ENCODE results near the gene DGKB. TPM values are rescaled to one million over a fixed set of nuclear protein-coding genes. Genes with fewer than 3 reads are reported as not detected.

The DGKB gene
- total RNA-seq, 1 donor from 2014 or later: not detected

DNA sequence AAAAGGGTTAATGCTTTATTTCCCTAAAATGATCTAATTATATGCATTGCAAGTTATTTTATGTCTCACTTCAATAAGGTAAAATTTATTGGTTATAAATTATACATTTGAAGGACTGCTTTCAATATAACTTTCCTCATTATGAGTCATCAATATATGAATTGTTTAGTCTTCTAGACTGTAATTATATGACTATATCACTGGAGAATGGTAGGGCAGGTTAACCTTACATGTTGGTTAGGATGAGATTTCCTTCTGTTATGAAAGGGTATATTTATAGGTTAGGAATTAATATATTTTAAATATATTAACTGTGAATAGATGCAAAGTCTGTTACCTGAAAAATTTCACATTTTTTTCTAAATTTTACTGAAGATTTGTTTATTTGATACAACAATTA is 506.7 kb downstream of the DGKB start:
- DNase-seq (ENCODE audit: low read depth, low spot score): no peak

DNA sequence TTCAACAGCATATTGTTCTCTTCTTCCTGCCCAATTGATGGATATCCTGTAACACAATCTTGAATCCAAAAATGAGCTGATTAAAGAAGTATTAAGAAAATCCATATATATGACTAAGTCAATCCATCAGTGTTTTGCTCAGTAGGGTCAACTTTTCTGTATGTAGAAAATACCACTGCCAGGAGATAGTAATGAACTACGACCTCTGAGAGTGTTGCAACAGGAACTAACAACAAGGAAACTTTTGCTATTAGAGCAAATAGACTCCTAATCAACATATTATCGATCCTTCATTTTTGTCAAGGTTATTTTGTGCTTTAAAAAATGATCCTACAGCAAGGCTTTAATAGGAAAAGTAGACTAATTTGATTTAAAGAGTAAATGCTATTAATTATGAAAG is 507.8 kb downstream of the DGKB start:
- DNase-seq (ENCODE audit: low read depth, low spot score): no peak

DNA sequence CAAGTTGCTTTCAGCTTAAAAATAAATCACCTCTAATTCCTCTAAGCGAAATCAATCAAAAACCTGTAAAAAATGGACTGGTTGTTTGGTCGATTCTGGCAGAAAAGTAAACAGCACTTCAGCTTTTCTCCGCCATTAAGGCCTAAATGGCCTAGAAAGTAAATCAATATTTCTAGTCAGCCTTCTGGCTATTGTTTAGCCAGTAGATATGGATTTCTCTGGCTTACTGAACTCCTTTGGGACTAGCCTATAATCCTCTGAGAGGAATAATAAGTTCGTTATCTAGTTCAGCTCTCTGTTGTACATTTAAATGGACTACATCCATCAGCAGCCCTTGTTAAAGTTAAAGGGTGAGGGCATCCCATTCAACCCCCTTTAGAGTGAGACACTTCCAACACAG is 513.0 kb downstream of the DGKB start:
- DNase-seq (ENCODE audit: low read depth, low spot score): no peak

DNA sequence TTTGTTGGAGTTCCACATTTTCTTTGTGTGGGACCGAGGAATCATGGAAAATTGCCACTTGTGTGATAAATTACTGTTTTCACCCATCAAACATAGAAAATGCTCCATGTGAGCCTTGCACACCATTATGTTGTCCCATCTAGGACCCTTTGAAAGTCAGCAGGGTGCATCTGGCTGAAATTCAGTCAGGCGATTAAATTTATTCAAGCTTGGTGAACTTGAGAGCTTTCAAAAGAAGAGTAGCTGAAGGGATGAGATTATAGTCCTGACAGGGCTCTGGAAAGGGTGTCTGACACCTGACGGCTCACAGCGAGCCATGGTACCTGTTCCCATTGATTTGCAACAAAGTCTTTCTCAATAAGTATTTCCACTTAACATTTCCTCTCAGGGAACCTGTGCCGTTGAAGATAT is 513.4 kb downstream of the DGKB start:
- DNase-seq (ENCODE audit: low read depth, low spot score): no peak

DNA sequence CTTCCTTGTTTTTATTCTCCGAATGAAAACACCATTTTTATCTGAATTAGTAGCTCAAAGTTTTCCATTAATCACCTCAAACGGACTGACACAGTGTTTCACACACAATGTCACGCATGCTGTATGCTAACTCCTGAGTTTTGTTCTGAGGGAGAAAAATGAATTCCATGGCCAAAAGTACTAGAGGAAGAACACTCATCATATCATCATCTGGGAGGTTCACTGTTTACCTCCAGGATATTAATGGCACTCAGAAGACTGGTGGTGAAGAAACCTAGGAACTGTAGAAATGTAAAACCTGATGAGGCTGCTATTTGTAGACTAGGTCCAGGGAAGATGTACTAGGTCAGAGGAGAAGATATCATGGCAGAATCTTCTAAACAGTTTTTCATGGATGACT is 517.5 kb downstream of the DGKB start:
- DNase-seq (ENCODE audit: low read depth, low spot score): no peak

DNA sequence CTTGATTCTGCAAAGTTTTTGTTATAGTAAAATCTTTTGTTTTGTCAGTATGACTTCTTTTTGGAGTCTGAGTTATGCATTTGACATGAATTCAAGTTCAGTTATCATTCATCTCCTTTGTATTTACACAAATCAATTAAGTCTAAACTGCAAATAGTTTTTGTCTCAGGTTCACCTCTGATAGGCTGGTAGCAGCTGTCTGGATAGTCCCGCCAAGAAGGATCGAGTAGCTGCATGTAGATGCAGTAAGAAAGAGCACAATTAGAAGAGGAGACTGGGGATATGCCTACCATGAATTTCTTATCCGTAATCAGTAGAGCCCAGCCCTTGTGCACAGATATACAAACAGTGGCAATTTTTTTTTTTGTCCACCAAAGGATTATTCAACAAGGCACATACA is 520.6 kb downstream of the DGKB start:
- no peak for DNase-seq (ENCODE audit: low read depth, low spot score)

DNA sequence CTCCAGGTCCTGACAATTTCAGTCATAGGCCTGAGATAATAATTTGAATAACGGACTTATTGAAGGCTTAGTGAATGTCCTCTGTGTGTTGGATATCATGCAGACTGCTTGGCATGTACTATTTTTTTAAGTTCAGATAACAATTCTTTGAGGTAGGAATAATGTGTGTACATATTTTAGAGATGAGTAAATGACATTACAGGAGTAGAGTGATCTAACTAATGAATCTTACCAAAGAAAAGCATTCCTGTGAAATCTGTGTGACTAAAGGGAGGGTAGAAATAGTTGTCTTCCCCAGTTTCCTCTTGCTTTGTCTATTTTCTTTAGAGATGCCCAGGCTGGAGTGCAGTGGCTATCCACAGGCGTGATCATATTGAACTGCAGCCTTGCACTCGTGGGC is 521.2 kb downstream of the DGKB start:
- DNase-seq (ENCODE audit: low read depth, low spot score): no peak

DNA sequence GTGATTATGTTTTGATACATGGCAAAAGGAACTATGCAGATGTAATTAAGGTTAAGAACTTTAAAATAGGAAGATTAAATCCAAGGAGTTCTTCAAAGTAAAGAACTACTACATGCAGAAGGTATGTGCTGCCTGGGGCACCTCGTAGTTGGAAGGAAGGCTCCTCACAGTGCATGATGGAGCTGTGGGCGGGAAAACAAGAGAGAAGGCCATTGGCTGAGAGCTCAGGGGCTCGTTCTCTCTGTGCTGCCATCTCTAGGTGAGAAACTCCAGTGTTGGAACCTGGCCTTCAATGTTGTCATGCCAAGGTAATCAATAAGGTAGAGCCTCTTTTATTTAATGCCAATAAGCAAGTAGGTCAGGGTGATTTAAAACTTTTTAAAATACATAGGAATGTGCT is 521.7 kb downstream of the DGKB start:
- DNase-seq (ENCODE audit: low read depth, low spot score): no peak

DNA sequence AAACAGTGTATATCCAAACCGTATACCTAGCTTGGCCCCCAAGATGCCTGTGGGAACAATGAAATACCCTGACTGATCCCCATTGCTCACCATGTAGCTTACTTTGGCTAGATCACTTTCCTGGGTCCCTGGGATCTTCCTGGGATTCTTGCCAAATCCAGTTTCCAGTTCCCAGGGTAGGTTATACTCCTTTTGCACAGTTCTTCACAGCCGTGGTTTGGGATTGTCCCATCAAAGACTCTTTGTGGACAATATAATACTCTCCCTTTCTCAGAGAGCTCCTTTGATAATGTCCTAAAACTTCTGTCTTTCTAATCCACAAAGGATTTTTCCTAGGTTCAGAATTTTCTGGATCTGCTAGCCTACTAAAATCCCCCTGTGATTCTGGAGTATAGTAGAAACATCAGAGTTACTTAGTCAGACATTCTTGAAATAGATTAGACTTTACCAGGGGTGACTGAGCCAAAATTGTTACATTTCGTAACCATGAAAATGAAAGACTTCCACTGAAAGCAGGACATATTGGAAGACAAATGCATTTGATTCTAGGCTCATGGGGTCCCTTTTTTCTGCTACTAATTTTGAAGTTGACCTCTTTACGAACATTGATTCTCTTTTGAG is 524.8 kb downstream of the DGKB start:
- DNase-seq (ENCODE audit: low read depth, low spot score): no peak

DNA sequence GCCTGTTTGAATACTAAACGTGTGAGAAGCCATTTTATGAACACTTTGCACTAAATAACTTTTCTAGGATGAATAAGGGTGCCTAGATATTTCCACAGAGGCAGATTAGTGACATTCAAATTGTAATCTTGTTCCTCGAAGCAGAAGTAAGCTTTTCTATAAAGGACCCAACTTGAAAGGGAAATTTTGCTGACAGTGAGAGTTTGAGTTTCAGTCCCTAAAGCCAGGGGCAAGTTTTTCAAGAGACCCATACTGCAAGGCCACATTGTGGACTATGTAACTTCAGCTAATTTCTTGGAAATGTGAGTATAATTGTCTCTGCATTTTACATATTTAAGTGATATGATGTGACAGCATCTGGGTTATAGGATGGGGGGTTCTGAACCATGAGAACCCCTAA is 525.8 kb downstream of the DGKB start:
- no peak for DNase-seq (ENCODE audit: low read depth, low spot score)

DNA sequence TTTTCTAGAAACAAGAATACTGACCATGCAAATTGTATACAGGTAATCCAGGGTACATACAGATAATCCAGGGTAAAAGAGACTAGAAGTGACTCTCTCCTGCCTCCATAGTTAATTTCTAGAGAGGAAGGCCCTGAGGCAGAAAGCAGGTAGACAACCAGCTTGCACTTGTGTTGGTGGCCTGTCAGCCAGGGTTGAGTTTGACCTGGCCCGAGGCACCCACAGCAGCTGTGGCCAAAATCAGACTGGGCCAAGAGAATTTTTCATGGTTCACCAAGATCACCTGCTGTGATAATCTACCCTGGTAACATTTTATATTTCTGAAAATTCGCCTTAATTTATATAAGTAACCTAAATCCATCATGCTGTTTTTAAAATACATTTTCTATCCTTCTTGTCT is 526.6 kb downstream of the DGKB start:
- no peak for DNase-seq (ENCODE audit: low read depth, low spot score)

DNA sequence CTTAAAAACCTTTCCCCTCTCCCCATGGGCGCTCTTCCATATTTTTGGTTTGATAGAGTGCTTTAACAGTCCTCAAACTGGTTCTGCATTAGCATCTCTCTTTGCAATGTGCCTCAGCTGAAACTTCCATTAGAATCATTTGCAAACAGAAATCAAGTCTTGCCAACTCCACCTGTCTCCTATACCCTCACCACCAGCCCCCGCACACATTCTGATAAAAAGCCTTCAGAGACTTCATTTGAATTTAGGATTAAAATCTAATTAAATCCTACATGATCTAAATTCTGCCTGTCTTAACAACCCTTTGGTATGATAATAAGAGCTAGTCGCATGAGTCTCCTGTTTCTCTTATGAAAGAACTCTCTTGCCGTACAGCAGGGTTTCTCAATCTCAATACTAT is 528.2 kb downstream of the DGKB start:
- no peak for DNase-seq (ENCODE audit: low read depth, low spot score)

DNA sequence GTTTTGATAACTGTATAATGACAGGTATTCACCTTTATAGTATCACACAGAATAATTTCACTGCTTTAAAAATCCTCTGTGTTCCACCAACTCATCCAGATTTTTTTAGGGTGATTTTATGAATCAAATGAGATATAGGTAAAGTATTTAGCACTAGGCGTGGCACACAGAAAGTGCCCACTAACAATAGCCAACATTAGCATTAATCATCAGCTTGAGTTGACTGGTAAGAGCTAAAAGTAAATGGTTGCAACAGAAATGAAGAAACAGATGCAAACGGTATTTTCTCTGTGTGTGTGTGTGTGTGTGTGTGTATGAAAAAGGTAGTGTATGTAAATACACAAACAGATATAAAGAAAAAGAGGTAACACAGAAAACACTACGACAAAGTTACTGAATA is 534.3 kb downstream of the DGKB start:
- no peak for DNase-seq (ENCODE audit: low read depth, low spot score)

DNA sequence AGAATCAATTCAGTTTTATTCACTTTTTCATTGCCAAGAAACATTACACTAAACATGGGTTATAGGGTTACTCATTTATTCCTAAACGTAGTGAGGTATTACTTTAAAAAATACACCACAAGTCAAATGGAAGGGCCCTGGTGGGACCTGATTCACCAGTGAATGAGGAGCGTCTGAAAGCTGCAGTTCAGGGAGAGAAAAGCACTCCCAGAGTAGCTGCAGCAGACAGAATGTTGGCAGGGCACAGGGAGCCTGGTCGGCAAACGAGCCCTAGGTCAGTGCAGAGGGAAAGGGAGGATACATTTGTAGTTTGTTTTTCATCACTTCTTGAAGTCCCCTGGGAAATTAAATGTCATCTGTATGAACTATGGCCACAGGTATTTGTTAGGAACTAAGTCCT is 551.4 kb downstream of the DGKB start:
- DNase-seq (ENCODE audit: low read depth, low spot score): no peak

DNA sequence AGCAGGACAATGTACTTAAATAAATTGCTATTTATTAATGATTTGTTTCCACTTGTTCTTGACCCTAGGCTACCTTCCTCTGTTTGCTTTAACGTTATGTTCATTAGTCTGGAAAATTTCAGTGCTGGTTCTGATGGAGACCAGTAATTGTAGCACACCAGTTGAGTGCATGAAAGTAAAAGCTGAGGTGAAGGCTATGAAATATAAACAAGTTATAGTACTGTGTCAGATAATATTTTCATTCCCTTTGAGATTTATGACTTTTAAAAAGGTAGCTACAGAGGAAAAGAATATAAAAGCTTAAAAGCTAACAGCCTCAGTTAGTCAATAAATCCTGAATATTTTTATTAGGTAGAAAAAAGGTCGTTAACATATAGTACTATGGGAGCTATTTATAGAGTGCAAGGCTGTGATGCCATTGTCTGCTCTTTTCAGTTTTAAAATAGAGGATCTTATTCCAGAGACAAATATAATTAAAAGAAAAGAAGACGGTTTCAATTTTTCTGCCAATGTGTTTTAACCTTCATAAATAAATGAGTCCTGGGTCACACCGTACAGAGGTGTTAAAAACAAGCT is 561.3 kb downstream of the DGKB start:
- DNase-seq (ENCODE audit: low read depth, low spot score): no peak

DNA sequence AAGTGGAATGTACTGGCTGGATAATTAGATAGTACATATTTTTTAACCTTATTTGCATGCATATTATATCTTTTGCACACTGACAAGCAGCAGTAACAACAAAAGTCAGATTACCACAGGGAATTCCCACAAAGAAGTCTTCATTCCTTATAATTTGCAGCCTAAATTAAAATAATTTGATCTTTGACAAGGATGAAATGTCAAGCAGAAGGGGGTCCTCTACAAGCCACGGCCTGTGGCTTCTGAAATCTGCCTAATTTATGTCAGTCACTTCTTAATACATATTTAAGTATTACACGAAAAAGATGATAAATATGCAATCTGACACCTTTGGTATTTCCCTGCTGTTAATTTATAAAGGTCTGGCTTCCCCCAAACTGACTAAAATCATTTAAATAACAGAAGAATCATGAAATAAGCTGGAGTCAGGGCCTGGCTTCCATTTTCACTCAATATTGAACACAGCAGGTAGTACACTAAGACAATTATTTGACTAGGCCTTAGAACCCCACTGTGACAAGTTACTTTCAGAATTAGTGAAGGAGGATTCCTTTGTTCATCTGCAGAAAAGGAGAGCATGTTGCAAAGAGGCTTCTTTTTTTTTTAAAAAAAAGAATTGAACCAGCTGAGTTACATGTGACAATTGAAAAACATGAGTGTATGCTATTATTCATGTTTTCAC is 562.0 kb downstream of the DGKB start:
- no peak for DNase-seq (ENCODE audit: low read depth, low spot score)

DNA sequence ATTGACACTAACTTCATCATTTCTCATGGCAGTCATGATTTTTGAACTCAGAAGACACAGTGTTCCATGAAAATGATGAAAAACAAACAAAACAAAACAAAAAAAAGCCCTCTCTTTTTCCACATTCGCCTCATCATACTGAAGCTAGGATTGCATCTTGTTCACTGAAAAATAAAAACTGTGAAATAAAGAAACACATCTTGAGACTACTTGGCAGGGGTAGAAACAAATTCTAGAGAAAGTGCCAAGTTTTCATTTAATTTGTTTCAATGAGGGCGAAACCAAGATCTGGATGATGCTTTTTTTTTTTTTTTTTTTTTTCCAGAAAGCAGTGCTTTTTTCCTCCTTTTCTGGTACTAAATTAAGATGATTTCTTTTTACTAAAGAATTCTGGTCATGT is 562.7 kb downstream of the DGKB start:
- no peak for DNase-seq (ENCODE audit: low read depth, low spot score)

DNA sequence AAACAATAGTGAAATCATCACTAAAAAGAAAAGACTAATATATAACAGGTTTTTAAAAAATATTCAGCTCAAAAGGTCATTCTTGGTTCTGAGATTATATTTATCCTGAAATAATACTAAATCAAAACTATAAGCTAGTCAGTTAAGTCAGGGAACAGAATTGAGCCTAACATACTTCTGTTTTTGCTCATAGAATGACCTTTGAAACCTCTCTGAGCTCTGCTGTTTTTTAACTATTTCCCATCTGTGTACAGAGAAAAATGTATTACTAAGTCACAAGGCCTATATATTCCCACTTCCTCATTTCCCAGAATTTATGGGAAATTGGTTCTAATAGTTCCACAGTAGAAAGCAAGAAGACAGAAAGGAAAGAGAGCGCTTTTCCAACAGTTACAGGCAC is 566.3 kb downstream of the DGKB start:
- DNase-seq (ENCODE audit: low read depth, low spot score): no peak

DNA sequence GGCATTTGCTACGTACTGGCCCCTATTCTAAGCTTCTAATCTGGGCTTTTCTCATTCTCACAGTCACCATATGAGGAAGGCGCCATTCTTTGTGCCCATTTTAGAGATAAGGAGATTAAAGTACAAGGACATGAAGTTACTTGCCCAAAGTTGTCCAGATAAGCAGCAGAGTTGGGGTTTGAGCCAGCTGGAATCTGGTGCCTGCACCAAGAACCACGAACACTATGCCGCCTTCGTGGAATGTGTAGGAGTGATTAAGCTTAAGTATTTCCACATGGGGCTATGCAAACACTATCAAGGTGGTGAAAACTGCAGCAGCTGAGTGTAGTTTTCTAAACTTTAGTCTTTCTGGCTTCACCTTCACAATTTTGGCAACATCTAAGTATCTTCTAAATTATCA is 570.4 kb downstream of the DGKB start:
- no peak for DNase-seq (ENCODE audit: low read depth, low spot score)

DNA sequence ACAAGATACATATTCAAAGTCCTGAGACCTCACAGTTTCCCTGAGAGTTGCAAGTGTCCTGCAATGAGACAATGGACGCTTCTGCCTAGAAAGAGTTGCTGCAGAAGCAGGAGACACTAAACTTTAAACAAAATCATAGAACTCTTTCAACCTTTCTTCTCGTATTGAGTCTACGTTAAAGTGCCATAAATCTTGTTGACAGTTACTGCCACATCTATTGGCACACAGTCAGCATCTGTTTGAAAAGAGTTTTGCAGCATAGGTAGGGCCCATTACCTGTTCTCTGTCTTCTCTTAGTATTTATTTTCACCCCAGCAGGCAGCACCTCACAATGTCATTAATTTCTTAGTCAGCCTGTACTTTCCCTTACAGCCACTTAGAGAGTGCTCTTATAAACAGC is 577.8 kb downstream of the DGKB start:
- no peak for DNase-seq (ENCODE audit: low read depth, low spot score)

DNA sequence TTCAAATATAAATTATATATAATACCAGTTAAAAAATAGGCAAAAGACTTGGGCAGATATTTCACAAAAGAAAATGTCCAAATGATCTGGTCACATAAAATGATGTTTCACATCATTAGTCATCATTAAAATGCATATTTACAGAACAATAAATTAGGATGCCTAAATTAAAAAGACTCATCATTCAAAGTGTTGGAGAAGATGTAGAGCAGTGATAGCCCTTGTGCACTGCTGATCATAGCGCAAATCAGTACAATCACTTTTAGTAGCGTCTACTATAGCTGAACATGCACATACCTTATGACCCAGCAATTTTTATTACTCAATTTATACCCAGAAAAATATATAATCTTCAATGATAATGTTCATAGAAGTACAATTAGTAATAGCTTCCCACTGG is 579.8 kb downstream of the DGKB start:
- no peak for DNase-seq (ENCODE audit: low read depth, low spot score)

DNA sequence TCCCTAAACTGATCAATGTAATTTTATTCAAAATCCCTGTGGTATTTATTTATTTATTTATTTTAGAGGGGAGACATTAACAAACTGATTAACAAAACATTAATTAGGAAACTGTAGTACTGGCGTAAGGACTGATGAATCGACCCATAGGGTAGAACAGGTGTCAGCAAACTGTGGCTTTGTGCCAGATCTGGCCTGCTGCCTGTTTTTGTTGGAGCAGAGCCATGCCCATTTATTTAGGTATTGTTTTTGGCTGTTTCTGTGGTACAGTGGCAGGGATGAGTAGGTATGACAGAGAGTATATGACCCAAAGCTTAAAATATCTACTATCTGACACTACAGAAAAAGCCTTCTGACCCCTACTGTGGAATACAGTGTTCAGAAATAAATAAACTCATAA is 580.6 kb downstream of the DGKB start:
- DNase-seq (ENCODE audit: low read depth, low spot score): no peak

DNA sequence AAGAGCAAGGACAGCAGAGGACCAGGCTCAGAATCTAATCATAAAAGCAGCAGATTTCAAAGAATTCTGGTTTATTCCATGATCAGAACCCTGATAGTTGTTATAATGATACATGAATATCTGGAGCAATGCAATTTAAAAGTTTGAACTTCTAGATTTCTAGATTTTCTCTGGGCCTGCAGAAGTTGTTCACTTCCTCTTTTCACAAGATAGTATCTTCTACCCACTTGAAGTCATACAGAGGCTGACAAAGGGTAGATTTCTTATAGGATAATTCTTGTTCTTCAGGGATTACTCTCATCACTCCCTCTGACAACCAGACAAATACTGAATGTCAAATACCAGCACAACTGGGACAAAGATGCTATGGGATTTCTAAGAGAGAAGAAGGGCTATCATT is 593.1 kb downstream of the DGKB start:
- DNase-seq (ENCODE audit: low read depth, low spot score): no peak
